Tibial artery (tissue), 4 donors: Measurements from ENCODE around the gene BRD3OS.

Experiments
- DNase-seq, 2 donors: peaks; one replicate each; pipeline ENCODE4 v3.0.0-alpha.2; 2019
- H3K27ac ChIP-seq, 2 donors: fragments of 200-600 bp; sonication (generic) in 1 of 2; 1 replicate in 1 of 2; 2 replicates in 1 of 2; pipeline ENCODE4 v1.5.1; 2018 to 2019; ENCODE audit warnings: mild to moderate bottlenecking in 1 of 2
- H3K27me3 ChIP-seq, 2 donors: fragments of 200-600 bp; sonication (generic) in 1 of 2; one replicate each; pipeline versions ENCODE4 v1.5.1 to v1.6.0; 2016 to 2019
- H3K36me3 ChIP-seq, 3 donors: fragments of 200-600 bp; sonication (generic) in 2 of 3; one replicate each; pipeline ENCODE4 v1.5.1; 2016 to 2019; ENCODE audit warnings: mild to moderate bottlenecking in 2 of 3
- H3K4me1 ChIP-seq, 4 donors: fragments of 200-600 bp; sonication (generic) in 2 of 4; 1 replicate in 3 of 4; 2 replicates in 1 of 4; pipeline ENCODE4 v1.5.1; 2016 to 2019
- H3K4me3 ChIP-seq, 2 donors: fragments of 200-600 bp; sonication (generic) in 1 of 2; 1 replicate in 1 of 2; 2 replicates in 1 of 2; pipeline ENCODE4 v1.5.1; 2018 to 2019; ENCODE audit warnings: mild to moderate bottlenecking in 2 of 2
- H3K9me3 ChIP-seq, 3 donors: fragments of 200-600 bp; sonication (generic) in 1 of 3; one replicate each; pipeline ENCODE4 v1.5.1; 2016 to 2019
- intact Hi-C: fragments of 100-400 bp; cut with DNase I; formaldehyde crosslinking; loops from one replicate; pipeline ENCODE4 v1.15.0; 2023; ENCODE audit warnings: low total_unique reads
- TF ChIP-seq, protein P1 (sequence below), 2 experiments: fragments of 200-600 bp in 1 of 2; fragments of 450-650 bp in 1 of 2; IDR thresholded peaks; one replicate each; pipeline ENCODE4 v1.5.1; 2017 to 2019; ENCODE audit warnings: antibody characterized with exemption in 2 of 2, mild to moderate bottlenecking in 1 of 2, moderate library complexity in 1 of 2

The BRD3OS gene

DNA sequence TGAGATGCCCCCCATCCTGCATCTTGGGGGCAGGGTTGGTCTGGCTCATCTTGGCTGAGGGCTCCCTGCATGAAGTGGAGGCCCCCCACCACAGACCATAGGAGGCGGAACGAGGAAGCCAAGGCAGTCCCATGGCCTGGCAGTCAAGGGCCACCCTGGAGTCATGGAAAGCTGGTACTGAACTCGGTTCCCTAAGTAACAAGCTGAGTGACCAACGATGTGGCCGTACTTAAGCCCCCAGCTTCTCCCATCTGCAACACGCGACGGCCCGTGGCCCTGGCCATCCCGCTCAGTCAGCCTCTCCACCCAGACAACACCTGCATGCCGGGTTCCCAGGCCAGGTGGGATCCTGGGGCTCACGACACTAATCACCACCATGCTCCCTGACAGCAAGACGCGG is 25.4 kb downstream of the BRD3OS start:
- Histone ChIP-seq H3K27me3 (no peaks in the 10 kb centered on the region), H3K4me1 (peaks cover 0 to 26% (median 11%) of the 10 kb centered on the region in 4 donors), H3K36me3 (peaks cover 57 to 87% (median 77%) of the 10 kb centered on the region in 3 donors), H3K9me3 (no peaks in the 10 kb centered on the region), H3K4me3 (no peak overlapping the region), H3K27ac (no peak overlapping the region)
- TF ChIP-seq, protein P1, sequence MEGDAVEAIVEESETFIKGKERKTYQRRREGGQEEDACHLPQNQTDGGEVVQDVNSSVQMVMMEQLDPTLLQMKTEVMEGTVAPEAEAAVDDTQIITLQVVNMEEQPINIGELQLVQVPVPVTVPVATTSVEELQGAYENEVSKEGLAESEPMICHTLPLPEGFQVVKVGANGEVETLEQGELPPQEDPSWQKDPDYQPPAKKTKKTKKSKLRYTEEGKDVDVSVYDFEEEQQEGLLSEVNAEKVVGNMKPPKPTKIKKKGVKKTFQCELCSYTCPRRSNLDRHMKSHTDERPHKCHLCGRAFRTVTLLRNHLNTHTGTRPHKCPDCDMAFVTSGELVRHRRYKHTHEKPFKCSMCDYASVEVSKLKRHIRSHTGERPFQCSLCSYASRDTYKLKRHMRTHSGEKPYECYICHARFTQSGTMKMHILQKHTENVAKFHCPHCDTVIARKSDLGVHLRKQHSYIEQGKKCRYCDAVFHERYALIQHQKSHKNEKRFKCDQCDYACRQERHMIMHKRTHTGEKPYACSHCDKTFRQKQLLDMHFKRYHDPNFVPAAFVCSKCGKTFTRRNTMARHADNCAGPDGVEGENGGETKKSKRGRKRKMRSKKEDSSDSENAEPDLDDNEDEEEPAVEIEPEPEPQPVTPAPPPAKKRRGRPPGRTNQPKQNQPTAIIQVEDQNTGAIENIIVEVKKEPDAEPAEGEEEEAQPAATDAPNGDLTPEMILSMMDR (IDR thresholded peaks at IDR 0.05) = no peak
- DNase-seq = no peak
- intact Hi-C loops = no loop called here

DNA sequence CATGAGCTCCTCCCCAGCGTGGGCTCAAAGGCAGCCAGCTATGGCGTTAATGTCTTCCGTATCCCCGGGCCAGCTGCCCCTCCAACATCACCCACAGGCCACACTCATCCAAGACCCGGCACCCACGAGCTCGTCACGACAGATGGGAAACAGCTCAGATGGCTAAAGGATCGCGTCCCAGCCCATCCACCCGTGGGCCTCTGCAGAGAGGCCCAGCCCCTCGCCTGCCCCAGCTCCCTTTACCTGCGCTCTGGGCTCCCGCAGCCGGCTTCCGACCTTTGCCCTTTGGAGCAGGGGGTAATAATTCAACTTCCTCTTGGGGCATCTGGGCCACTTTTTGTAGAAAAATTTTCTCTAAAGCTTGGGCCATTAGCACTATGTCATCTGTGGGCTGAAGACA is 26.0 kb downstream of the BRD3OS start:
- intact Hi-C loops = no loop called here
- no peak for DNase-seq
- Histone ChIP-seq H3K4me3 (no peak overlapping the region), H3K27ac (no peak overlapping the region), H3K27me3 (no peaks in the 10 kb centered on the region), H3K36me3 (peaks cover 52 to 81% (median 71%) of the 10 kb centered on the region in 3 donors), H3K4me1 (peaks cover 0 to 32% (median 17%) of the 10 kb centered on the region in 4 donors), H3K9me3 (no peaks in the 10 kb centered on the region)
- TF ChIP-seq, protein P1 (IDR thresholded peaks at IDR 0.05) = no peak

DNA sequence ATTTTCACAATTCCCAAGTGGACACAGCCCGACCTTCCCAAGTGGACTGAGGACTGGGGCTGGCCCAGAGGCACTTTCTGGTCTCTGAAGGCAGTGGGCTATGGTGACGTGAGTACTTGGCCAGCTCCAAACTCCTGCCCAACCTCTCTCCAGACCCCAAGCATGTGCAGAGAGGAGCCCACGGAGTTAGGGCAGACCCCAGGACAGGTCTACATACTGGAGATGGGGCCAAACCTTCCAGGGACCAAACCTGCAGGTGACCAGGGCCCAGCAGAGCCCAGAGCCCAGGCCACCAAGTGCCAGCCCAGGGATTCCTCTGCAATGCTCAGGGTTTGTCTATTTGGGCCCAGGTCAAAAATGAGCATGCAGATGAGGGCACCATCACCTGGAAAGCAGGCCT is 27.2 kb downstream of the BRD3OS start:
- DNase-seq = no peak
- no peaks in the 10 kb centered on the region for H3K9me3 ChIP-seq
- peaks cover 0 to 42% (median 27%) of the 10 kb centered on the region in 4 donors for H3K4me1 ChIP-seq
- no peak overlapping the region for H3K4me3 ChIP-seq
- H3K36me3 ChIP-seq = peaks cover 44 to 69% (median 60%) of the 10 kb centered on the region in 3 donors
- no peaks in the 10 kb centered on the region for H3K27me3 ChIP-seq
- intact Hi-C loops = no loop called here
- no peak overlapping the region for H3K27ac ChIP-seq
- TF ChIP-seq, protein P1 (IDR thresholded peaks at IDR 0.05) = no peak

DNA sequence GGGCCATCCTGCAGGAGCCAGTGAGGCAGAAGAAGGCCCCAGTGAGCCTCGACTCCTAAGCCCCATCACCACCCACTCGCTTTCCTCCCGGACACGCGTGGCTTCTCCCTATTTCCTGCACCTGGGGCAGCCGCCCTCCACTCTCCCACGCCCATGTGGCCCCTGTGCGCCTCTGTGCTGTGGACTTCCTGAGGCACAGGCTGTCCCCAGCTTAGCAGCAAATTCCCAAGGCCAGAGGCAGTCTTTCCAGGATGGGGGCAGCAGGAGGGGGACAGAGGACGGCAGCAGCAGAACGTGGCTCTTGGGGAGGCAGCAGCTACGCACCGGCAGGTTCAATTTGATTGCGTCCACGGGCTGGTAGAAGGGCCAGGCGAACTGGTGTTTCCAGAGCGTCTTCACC is 27.7 kb downstream of the BRD3OS start:
- Histone ChIP-seq H3K27ac (no peak overlapping the region), H3K4me1 (peaks cover 0 to 46% (median 30%) of the 10 kb centered on the region in 4 donors), H3K9me3 (no peaks in the 10 kb centered on the region), H3K4me3 (no peak overlapping the region), H3K36me3 (peaks cover 40 to 64% (median 55%) of the 10 kb centered on the region in 3 donors), H3K27me3 (no peaks in the 10 kb centered on the region)
- TF ChIP-seq, protein P1 (IDR thresholded peaks at IDR 0.05) = no peak
- intact Hi-C loops = no loop called here
- DNase-seq = no peak

DNA sequence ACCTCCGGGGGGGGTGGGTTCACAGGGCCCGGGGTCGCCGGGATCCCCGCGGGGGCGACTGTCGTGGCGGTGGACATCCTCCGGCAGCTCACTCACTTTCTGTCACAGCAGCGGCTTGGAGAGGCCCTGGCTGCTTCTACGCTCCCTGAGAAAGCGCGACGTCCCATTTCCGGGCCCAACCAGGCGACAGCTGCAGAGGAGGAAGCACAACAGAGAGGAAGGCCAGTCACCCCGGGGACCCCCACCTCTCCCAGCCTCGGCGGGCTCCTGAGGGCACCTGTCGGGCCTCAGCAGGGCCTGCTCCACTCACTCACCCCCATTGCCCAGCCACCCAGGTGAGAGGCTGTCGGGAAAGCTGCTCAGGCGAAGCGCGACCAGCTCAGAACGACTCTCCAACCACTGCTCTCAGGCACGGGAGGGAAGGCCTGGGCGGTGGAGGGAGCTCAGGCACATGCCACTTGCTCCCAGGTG is 28.2 kb downstream of the BRD3OS start:
- Histone ChIP-seq H3K36me3 (peaks cover 35 to 60% (median 50%) of the 10 kb centered on the region in 3 donors), H3K27ac (no peak overlapping the region), H3K4me3 (no peak overlapping the region), H3K27me3 (no peaks in the 10 kb centered on the region), H3K9me3 (no peaks in the 10 kb centered on the region), H3K4me1 (peaks cover 0 to 51% (median 34%) of the 10 kb centered on the region in 4 donors)
- TF ChIP-seq, protein P1 (IDR thresholded peaks at IDR 0.05) = no peak
- no peak for DNase-seq
- intact Hi-C loops = no loop called here
